D341Med (cell line): ENCODE results near the gene SEMA6A.

Experiments
- DNase-seq: peaks from one replicate; pipeline ENCODE4 v3.0.0; 2012; ENCODE audit warnings: low spot score

Gene SEMA6A

GRCh38 chr5:116464144-116464708 is 110.4 kb downstream of the SEMA6A start:
- no peak for DNase-seq

- no peak for DNase-seq
Observed at GRCh38 chr5:116462500-116462899, 112.1 kb downstream of the SEMA6A start.

DNA sequence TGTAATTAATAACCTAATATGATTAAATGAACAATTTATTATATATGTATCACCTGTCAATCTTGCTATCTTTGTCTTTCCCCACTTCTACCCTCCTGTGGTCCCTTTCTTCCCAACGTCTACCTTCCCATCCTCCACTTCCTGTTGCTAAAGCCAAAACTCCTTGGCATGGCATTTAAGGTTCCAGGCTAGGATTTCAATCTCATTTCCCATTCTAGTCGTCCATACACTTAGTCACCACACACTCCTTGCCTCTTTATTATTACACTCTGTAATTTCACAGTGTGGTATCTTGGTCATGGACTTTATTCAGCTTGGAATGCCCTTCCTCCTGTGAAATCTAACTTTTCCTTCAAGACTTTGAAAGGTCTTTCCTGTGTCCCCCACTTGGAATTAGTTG is 115.3 kb downstream of the SEMA6A start:
- DNase-seq = no peak

DNA sequence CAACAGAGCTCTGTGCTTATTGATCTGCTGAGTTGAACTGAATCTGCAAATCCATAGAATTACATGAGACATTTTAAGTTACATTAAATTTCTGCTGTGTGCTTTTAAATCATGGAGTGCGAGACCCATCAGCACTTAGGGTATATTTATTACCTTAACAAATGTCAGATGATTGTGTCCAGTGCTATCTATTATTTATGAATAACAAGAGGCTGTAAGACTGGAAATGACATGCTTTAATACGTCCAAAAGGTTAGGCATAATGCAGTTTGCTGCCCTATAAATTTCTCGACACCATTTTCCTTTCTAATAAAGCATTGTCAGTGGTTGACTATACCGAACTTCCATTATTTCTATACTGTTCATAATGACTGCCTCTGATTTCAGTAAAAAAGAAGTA is 117.6 kb downstream of the SEMA6A start:
- no peak for DNase-seq

- DNase-seq = no peak
Observed at GRCh38 chr5:116456036-116456435, 118.6 kb downstream of the SEMA6A start.

DNA sequence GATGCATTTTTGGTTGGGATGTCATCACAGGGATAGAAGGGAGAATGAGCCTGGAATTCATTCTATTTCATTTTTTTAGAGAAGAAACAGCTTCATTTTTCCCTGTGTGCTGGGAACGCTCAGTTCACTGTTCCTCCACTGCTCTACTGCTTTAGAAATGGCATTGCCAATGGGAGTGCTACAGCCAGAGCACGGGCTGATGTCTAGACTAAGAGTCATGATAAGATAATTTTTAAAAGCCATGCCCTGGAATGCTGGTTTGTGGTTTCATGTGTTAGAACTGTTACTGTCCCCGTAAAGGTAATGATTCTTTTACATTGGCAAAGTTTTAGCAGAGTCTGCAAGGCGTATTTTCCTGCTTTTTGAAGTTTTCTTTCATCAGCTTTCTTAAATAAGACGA is 119.6 kb downstream of the SEMA6A start:
- DNase-seq = no peak

- DNase-seq = no peak
Observed at GRCh38 chr5:116454417-116454927, 120.2 kb downstream of the SEMA6A start.

DNA sequence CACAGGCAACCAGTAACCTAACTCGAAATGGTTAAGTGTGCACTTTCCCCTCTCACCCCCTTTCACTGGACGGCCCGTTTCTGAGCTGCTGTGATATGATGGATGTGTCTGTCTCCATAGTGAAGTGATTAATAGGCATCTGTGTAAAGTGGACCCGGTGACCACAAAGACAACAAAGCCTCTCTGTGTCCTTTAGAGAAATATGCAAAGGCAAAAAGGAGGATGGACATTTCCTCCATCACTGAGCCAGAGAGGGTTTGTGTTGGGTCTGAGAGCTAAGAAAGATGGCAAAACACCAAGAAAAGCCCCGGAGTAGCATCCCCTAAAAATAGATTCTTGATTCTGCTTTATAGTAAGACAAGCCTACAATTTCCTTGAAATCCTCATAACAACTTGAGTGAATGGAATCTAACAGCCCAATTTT is 120.6 kb downstream of the SEMA6A start:
- DNase-seq = no peak

DNA sequence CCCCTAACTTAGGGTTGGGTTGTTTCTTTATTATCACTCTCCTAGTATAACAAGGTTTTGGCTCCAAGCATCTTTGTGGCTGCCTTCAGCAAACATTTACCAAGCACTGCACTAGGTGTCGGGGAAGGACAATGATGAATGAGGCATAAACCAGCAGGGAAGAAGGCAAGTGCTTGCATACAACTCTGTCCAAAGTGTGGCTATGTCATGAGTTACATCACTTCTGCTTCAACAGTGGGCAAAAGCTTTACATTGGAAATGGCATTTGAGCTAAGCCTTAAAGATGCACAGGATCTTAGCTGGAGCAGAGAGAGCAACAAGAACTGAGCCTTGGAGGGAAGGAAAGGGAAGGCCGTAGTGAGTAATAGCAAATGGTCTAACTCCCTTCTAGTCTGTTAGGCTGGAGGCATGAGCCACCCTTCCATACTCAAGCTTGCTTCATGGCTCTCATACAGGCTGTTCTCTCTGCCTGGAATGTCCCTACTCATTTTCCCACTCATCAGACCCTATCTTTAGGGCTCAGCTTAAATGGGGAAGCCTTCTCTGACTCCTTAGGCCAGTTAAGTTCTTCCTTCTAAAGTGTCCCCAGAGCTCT is 121.8 kb downstream of the SEMA6A start:
- no peak for DNase-seq

- DNase-seq = no peak
Observed at GRCh38 chr5:116451905-116452450, 122.6 kb downstream of the SEMA6A start.

GRCh38 chr5:116451066-116451465 is 123.6 kb downstream of the SEMA6A start:
- no peak for DNase-seq

- no peak for DNase-seq
Observed at GRCh38 chr5:116449458-116449857, 125.2 kb downstream of the SEMA6A start.

GRCh38 chr5:116448870-116449427 is 125.7 kb downstream of the SEMA6A start:
- no peak for DNase-seq

GRCh38 chr5:116448450-116448849 is 126.2 kb downstream of the SEMA6A start:
- no peak for DNase-seq

DNA sequence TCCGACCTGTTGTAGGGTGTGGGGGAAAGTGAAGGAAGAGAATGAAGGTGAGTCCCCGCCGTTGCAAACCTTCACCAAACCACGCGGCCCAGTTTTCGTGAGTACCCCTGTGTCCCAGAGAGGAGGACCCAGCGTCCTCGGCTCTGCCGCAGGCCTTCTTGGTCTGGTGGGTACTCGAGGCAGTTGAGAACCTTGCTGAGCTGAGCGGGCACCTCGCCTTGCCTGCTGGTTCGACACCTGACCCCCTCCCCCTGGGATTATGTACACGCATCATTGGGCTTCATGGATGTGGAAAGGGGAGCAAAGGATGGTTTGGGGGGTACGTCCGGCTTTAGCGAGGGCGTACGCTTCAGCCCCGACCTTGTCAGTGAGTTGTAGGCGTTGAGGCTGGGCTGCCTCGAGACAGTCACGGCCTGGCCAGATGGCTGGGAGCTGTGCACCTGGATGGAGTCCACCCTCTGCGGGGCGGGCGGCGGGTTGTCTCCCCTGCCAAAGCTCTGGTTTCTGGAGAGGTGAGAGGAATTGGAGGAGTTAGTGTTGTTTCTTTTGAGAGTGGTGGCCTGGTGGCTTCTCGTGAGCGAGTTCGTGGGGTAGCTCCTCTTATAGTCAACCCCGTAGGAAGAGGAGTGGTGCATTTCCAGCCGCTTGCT is 128.1 kb downstream of the SEMA6A start:
- no peak for DNase-seq

DNA sequence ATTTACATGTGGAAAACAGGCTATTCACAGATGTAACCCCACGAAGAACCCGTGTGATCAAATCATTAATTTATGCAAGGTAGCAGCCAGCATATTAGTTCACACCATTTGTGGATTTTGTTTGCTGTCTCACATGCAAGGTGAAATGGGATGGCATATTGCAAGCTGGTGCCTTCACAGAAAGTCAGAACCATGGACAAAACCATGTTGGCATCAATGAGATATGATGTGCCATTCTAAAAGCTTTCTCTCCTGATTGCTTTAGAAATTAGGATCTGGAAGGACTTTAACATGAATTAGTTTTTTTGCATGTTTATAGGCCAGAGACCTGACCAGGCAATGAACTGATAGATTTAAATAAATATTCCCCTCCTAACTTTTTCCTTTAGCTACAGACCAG is 129.3 kb downstream of the SEMA6A start:
- no peak for DNase-seq

DNA sequence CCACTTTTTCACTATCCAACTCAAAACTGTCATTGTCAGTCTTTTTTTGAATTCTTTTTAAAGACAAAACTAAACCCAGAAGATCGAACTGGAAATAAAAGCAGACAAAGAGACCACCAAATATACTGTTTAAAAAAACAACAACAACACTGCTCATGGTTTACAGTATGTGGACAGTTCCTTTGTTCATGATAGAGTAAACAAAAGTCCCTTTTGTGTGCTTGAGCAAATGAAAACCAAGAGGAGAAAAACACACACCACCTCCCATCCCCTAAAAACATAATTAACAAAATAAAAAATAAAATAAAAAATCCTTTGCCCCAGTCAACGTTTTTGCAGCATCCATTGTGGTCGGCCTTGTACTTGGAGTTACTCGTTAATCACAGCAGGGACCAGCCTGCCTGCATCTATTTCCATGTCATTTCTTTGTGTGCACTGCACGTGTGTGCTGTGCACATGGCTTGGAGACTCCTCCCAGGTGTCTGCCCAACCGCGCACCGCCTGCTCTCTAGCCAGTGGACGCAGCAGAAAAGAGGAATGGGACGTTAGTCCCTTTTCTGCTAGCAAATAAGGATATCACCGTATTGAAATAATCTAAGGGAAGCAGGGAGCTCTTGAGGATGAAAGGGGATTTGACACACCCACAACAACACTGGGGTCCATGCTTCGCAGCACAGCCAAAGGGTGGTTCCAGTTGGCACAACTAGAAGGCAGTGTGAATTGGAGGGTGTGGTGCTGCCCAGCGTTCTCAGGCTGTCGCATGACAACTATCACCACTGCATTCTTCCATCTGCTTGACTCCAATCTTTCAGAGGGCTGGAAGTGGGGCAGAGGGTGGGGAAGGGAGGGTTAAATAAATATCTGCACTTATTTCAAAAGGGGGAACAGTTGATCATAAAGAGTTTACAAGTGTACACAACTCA is 130.0 kb downstream of the SEMA6A start:
- no peak for DNase-seq

- DNase-seq = no peak
Observed at GRCh38 chr5:116442931-116443551, 131.6 kb downstream of the SEMA6A start.

DNA sequence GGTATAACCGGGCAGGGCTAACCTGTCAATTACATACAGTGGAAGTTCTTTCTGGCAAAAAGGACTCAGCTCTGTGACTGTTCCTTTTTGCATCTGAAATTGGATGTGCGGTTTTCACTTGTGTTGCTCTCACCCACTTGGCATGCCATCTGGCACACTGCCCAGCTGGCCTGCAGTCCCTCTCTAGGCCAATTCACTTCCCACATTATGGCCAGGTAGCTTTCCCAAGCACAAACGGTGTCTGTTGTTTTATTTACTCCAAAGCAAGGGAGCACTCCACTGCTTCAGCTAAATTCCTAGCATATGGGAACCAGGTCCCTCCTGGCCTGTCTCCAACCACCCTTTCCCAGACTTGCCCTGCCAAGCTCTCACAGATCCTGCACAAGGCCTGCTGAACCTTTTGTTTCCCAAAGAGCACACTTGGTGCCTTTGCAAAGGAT is 132.5 kb downstream of the SEMA6A start:
- DNase-seq = no peak

GRCh38 chr5:116441223-116441622 is 133.4 kb downstream of the SEMA6A start:
- no peak for DNase-seq

DNA sequence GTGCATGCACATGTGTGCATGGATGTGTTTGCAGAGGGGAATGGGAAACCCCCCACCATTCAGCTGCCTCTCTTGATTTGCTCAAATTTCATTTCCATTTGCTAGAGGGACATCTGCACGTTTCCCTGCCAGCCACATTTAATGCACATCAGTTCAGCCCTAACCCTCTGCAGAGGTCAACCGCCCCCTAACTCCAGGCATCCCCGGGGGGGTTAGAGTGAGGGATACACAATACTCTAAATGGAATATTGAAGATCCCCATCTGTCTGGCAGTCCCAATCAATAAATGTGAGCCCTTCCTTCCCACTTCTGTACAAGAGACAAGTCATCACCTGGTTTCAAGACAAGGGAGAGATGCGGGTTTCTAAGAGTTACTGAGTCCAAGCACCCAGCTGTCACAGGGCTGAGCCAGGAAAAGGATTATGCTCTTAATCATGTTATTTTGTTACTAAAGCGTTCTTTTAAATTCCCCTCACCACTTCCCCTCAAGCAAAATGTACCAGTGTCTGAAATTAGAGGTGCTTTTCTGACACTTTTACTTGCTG is 134.1 kb downstream of the SEMA6A start:
- peak; percentile 38 for DNase-seq
